Neural cell (in vitro differentiated cells): ENCODE data around the gene TATDN2. TPM values are rescaled to one million over a fixed set of nuclear protein-coding genes. Genes with fewer than 3 reads are reported as not detected.

ENCODE experiments used
- H2AFZ ChIP-seq: fragments of 200-600, 300-800 bp; sonication (generic), shearing (Covaris generic); 2 replicates; pipeline ENCODE4 v1.6.0; 2014; ENCODE audit warnings: low read depth, mild to moderate bottlenecking, antibody characterized with exemption, low read length, moderate library complexity
- H3F3A ChIP-seq: fragments of 200-600 bp; shearing (Covaris generic); 2 replicates; pipeline ENCODE4 v1.6.1; 2016; ENCODE audit warnings: mild to moderate bottlenecking, moderate library complexity, mixed read lengths, antibody characterized with exemption, low read length; ENCODE audit not compliant: insufficient read depth, poor library complexity, severe bottlenecking
- H3K27ac ChIP-seq: fragments of 200-600, 300-800 bp; sonication (generic), shearing (Covaris generic); 2 replicates; pipeline ENCODE4 v1.5.1; 2014; ENCODE audit warnings: mild to moderate bottlenecking, low read length, moderate library complexity
- H3K27me3 ChIP-seq: fragments of 300-800, 200-600 bp; sonication (generic), shearing (Covaris generic); 2 replicates; pipeline ENCODE4 v1.6.0; 2014; ENCODE audit warnings: mild to moderate bottlenecking, low read depth, low read length, moderate library complexity; ENCODE audit not compliant: insufficient read depth
- H3K36me3 ChIP-seq: fragments of 300-800, 200-600 bp; sonication (generic), shearing (Covaris generic); 2 replicates; pipeline ENCODE4 v1.5.1; 2014; ENCODE audit warnings: mild to moderate bottlenecking, antibody characterized with exemption, low read length, moderate library complexity; ENCODE audit not compliant: insufficient read depth
- H3K4me2 ChIP-seq: fragments of 300-800, 200-600 bp; sonication (generic), shearing (Covaris generic); 2 replicates; pipeline ENCODE4 v1.6.0; 2014; ENCODE audit warnings: mild to moderate bottlenecking, low read length
- H3K4me3 ChIP-seq: fragments of 300-800, 200-600 bp; sonication (generic), shearing (Covaris generic); 2 replicates; pipeline ENCODE4 v1.5.1; 2014; ENCODE audit warnings: mild to moderate bottlenecking, low read length, moderate library complexity
- H3K79me2 ChIP-seq: fragments of 200-600 bp; shearing (Covaris generic); replicated peaks from 2 replicates; pipeline ENCODE4 v1.6.0; 2014; ENCODE audit warnings: mild to moderate bottlenecking, low read length, moderate library complexity; ENCODE audit not compliant: insufficient read depth
- H3K9ac ChIP-seq: fragments of 300-800, 200-600 bp; sonication (generic), shearing (Covaris generic); 2 replicates; pipeline ENCODE4 v1.6.1; 2016; ENCODE audit warnings: mild to moderate bottlenecking, low read length, mixed read lengths
- H3K9me2 ChIP-seq: fragments of 200-600 bp; shearing (Covaris generic); 2 replicates; pipeline ENCODE4 v1.6.1; 2016; ENCODE audit warnings: mild to moderate bottlenecking, low read length, mixed read lengths; ENCODE audit not compliant: insufficient read depth
- H3K9me3 ChIP-seq: fragments of 200-600, 300-800 bp; sonication (generic), shearing (Covaris generic); 2 replicates; pipeline ENCODE4 v1.6.1; 2016; ENCODE audit warnings: mild to moderate bottlenecking, mixed run types, low read length, moderate library complexity, mixed read lengths
- H4K20me1 ChIP-seq: fragments of 200-600 bp; shearing (Covaris generic); 2 replicates; pipeline ENCODE4 v1.6.1; 2016; ENCODE audit warnings: mild to moderate bottlenecking, mixed run types; ENCODE audit not compliant: insufficient read depth
- CTCF ChIP-seq: fragments of 450-650 bp; IDR thresholded peaks from 2 replicates; pipeline ENCODE4 v1.5.1; 2014; ENCODE audit warnings: antibody characterized with exemption, mild to moderate bottlenecking, moderate library complexity; ENCODE audit not compliant: poor library complexity, severe bottlenecking
- EP300 ChIP-seq: fragments of 450-650 bp; conservative IDR thresholded peaks from 2 replicates; pipeline ENCODE4 v1.6.1; 2014; ENCODE audit warnings: antibody characterized with exemption, mild to moderate bottlenecking, moderate library complexity; ENCODE audit not compliant: poor library complexity, severe bottlenecking
- EZH2 ChIP-seq: fragments of 200-600, 300-800 bp; shearing (Covaris generic), sonication (generic); IDR thresholded peaks from 2 replicates; pipeline ENCODE4 v1.6.1; 2014; ENCODE audit warnings: antibody characterized with exemption, low read length, borderline replicate concordance, mild to moderate bottlenecking; ENCODE audit not compliant: insufficient read depth, poor library complexity, severe bottlenecking
- MXI1 ChIP-seq: fragments of 450-650 bp; conservative IDR thresholded peaks from 2 replicates; pipeline ENCODE4 v1.6.1; 2014; ENCODE audit warnings: antibody characterized with exemption, mild to moderate bottlenecking; ENCODE audit not compliant: poor library complexity, severe bottlenecking
- POLR2AphosphoS5 ChIP-seq: IDR thresholded peaks from 2 replicates; pipeline ENCODE4 v1.6.1; 2012
- RAD21 ChIP-seq: fragments of 450-650 bp; conservative IDR thresholded peaks from 2 replicates; pipeline ENCODE4 v1.6.1; 2014; ENCODE audit warnings: antibody characterized with exemption, mild to moderate bottlenecking, moderate library complexity
- REST ChIP-seq: IDR thresholded peaks from 2 replicates; pipeline ENCODE4 v1.6.1; 2012; ENCODE audit warnings: borderline replicate concordance
- SMC3 ChIP-seq: fragments of 450-650 bp; conservative IDR thresholded peaks from 2 replicates; pipeline ENCODE4 v1.6.1; 2014; ENCODE audit warnings: antibody characterized with exemption, mild to moderate bottlenecking, moderate library complexity; ENCODE audit not compliant: poor library complexity
- TAF1 ChIP-seq: IDR thresholded peaks from 2 replicates; pipeline ENCODE4 v1.6.1; 2012; ENCODE audit warnings: low read depth
- polyA plus RNA-seq: library from polyadenylated mRNA; depleted of rRNA; stranded (reverse); fragments of >200 nt; gene quantifications from 2 replicates; pipeline ENCODE4 v1.2.3, GENCODE V29; 2014

TATDN2 gene
- polyA plus RNA-seq, 1 donor from 2014 or later: 22.1 TPM

DNA sequence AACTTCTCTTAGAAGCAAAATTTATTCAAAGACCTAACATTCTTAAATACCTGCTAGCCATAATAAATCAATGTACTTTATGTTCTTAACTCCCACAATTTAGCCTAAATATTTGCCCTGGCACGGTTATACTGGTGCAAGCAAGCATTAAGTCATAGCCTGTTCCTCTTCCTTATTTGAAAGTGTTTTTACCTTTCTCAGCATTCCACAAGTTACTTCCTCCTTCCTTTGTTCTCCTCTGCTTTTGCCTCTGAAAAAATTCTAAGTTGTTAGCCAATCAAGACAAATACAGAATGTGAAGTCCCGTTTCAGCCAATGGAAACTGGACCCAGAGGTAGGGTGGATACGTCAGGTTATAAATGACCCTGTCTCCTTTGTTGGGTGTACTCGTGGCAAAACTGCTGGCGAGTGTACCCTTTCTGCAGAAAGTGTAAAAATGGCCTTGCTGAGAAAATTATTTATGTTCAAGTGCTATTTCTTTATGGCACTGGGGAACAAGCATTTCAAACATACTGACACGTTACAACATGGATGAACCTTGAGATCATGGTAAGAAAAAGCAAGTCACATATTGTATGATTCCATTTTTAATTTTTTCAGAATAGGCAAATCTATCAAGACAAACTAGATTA is 3.1 kb upstream of the TATDN2 start:
- Histone ChIP-seq H3K27ac (no peak overlapping the region), H3K4me2 (no peak overlapping the region), H3K9ac (no peak overlapping the region), H3K36me3 (no peaks in the 10 kb centered on the region), H3K9me2 (no peaks in the 10 kb centered on the region), H3F3A (no peaks in the 10 kb centered on the region), H3K4me3 (no peak overlapping the region), H3K27me3 (no peaks in the 10 kb centered on the region), H2AFZ (no peak overlapping the region), H3K79me2 (peaks cover 7% of the 10 kb centered on the region), H4K20me1 (no peaks in the 10 kb centered on the region), H3K9me3 (no peaks in the 10 kb centered on the region)
- TF ChIP-seq TAF1 (no peak), EP300 (no peak), CTCF (no peak), REST (no peak), RAD21 (no peak), POLR2AphosphoS5 (no peak), MXI1 (no peak), SMC3 (no peak), EZH2 (no peak)

DNA sequence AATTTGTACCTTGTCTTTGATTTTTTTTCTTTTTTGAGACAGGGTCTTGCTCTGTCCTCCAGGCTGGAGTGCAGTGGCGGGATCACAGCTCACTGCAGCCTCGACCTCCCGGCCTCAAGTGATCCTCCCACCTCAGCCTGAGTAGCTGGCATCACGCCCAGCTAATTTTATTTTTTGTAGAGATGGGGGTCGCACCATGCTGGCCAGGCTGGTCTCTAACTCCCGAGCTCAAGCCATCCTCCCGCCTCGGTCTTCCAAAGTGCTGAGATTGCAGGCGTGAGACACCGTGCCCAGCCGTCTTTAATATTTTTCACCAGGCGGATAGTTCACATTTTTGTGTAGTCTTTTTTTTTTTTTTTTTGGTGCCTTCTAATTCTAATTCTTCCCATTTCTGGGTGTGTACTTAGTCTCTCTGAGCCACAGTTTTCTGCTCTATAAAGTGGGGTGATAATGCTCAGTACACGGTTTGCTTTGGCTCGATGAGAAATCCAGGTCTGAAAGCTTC is 528 bp upstream of the TATDN2 start:
- no peaks in the 10 kb centered on the region for H3K9me2 ChIP-seq
- H3K79me2 ChIP-seq: peaks cover 15% of the 10 kb centered on the region
- H4K20me1 ChIP-seq: no peaks in the 10 kb centered on the region
- no peak overlapping the region for H3K27ac ChIP-seq
- H3K9me3 ChIP-seq: no peaks in the 10 kb centered on the region
- H3F3A ChIP-seq: no peaks in the 10 kb centered on the region
- no peak for TF ChIP-seq SMC3
- no peak for TF ChIP-seq REST
- no peak for TF ChIP-seq POLR2AphosphoS5
- TF ChIP-seq EP300: no peak
- TF ChIP-seq CTCF: no peak
- TF ChIP-seq EZH2: no peak
- TF ChIP-seq MXI1: no peak
- no peak for TF ChIP-seq TAF1
- TF ChIP-seq RAD21: no peak
- H3K4me3 ChIP-seq: peak overlapping the region; percentile 88
- H3K9ac ChIP-seq: no peak overlapping the region
- no peak overlapping the region for H2AFZ ChIP-seq
- H3K36me3 ChIP-seq: no peaks in the 10 kb centered on the region
- peak overlapping the region; percentile 12 for H3K4me2 ChIP-seq
- no peaks in the 10 kb centered on the region for H3K27me3 ChIP-seq
